Measurements from ENCODE around the gene SLC12A8. TPM values are rescaled to one million over a fixed set of nuclear protein-coding genes. Genes with fewer than 3 reads are reported as not detected.

The SLC12A8 gene
- total RNA-seq, 1 donor from 2014 or later: 11.8 TPM

DNA sequence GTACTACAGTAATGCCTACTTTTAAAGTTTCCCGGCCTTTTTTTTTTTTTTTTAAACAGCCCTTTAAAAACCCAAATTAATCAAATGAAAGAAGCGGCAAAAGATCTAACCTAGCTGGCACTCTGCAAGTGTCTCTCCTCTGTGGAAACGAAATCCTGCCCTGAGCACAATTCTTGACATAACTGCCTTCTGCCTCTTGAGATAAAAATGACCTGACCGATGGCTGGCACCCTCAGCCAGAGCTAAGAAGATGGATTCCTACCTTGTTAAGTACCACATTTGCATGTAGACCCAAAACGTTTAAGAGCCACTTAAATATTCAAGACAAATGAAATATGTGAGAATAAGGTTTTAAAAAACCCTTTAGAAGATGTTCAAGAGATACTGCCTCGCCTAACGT lies 16.6 kb upstream of the SLC12A8 start:
- H3K27me3 ChIP-seq: no peaks in the 10 kb centered on the region
- H3K9me3 ChIP-seq: no peaks in the 10 kb centered on the region
- peaks cover 18% of the 10 kb centered on the region for H3K36me3 ChIP-seq
- TF ChIP-seq, protein P1, sequence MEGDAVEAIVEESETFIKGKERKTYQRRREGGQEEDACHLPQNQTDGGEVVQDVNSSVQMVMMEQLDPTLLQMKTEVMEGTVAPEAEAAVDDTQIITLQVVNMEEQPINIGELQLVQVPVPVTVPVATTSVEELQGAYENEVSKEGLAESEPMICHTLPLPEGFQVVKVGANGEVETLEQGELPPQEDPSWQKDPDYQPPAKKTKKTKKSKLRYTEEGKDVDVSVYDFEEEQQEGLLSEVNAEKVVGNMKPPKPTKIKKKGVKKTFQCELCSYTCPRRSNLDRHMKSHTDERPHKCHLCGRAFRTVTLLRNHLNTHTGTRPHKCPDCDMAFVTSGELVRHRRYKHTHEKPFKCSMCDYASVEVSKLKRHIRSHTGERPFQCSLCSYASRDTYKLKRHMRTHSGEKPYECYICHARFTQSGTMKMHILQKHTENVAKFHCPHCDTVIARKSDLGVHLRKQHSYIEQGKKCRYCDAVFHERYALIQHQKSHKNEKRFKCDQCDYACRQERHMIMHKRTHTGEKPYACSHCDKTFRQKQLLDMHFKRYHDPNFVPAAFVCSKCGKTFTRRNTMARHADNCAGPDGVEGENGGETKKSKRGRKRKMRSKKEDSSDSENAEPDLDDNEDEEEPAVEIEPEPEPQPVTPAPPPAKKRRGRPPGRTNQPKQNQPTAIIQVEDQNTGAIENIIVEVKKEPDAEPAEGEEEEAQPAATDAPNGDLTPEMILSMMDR (IDR thresholded peaks at IDR 0.05): no peak
- no peak overlapping the region for H3K4me3 ChIP-seq
- ATAC-seq (peak; percentile 72), DNase-seq (no peak)
- no peaks in the 10 kb centered on the region for H3K4me1 ChIP-seq
- H3K27ac ChIP-seq: no peak overlapping the region
- intact Hi-C loops (cut with DNase I): no loop called here

DNA sequence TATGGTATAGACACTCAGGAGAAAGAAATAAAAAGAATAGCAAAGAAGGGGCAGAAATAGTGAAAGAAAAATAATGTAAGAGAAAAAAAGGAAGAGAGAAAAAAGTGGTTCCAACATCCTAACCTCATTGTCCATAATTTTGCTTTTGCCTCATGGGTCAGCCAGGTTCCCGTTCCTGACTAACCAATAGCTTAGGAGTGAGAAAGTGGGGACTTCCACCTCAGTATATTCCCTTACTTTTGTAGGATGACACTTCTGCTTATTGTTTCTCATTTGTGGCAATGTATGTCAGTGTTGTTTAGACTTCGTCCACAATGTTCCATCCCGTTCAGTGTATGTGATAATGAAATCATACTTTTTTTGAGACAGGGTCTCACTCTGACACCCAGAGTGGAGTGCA lies 9.3 kb upstream of the SLC12A8 start:
- ATAC-seq (no peak), DNase-seq (no peak)
- no peak overlapping the region for H3K27ac ChIP-seq
- H3K4me3 ChIP-seq: no peak overlapping the region
- H3K9me3 ChIP-seq: no peaks in the 10 kb centered on the region
- intact Hi-C loops (cut with DNase I): no loop called here
- H3K27me3 ChIP-seq: no peaks in the 10 kb centered on the region
- H3K4me1 ChIP-seq: no peaks in the 10 kb centered on the region
- TF ChIP-seq, protein P1 (IDR thresholded peaks at IDR 0.05): no peak
- H3K36me3 ChIP-seq: no peaks in the 10 kb centered on the region

DNA sequence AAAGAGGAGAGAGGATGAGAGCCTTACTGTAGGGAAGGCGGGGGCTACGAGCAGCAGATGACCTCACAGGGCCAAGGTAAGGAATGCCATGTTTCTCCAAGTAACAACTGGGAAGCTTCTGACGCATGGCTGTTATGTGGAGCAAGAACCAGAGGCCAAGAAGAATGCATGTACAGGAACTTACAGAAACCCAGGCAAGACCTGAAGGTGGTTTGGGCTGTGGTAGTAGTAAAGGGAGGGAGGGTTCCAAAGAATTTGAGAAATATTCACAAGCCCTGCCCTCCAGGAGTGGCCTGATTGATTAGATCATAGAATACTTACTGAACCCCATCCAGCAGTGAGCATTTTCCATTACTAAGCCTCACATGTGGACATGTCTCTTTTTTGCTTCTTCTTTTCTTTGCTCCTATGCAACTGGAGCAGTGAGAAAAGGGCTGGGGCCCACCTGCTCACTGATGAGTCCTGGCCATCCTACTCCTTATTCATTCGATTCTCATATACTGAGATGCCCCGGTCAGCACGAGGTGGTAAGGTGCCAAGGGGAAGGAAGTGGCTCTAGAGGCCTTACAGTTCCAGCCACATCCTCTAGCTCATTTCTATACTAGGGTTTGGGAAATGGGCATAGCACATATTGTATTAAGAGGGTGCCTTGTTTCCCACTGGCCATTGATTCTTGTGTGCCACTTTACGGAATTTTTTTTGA lies 8.3 kb upstream of the SLC12A8 start:
- no peaks in the 10 kb centered on the region for H3K4me1 ChIP-seq
- intact Hi-C loops (cut with DNase I): no loop called here
- H3K27ac ChIP-seq: no peak overlapping the region
- H3K36me3 ChIP-seq: no peaks in the 10 kb centered on the region
- no peak for ATAC-seq
- no peak for DNase-seq
- TF ChIP-seq, protein P1 (IDR thresholded peaks at IDR 0.05): no peak
- H3K4me3 ChIP-seq: no peak overlapping the region
- no peaks in the 10 kb centered on the region for H3K9me3 ChIP-seq
- no peaks in the 10 kb centered on the region for H3K27me3 ChIP-seq

DNA sequence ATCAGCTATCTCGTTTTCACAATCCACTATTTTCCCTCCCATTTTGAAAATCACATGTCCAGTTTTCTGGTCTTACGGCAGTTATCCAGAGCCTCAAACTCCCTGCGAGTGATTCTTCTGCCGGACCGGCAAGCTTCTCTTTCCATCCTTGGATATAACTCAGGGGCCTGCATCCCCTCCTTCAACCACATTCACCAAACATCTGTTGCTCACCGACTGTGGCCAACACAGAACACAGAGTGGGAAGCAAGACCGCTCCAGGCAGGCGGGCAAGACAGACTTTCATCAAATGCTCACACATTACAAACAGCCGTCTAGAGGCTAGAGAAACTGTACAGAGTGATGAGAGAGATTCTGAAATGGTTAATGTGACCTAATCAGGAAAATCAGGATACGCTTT lies 7.6 kb upstream of the SLC12A8 start:
- intact Hi-C loops (cut with DNase I): no loop called here
- no peak overlapping the region for H3K4me3 ChIP-seq
- no peak for ATAC-seq
- DNase-seq: no peak
- TF ChIP-seq, protein P1 (IDR thresholded peaks at IDR 0.05): no peak
- H3K4me1 ChIP-seq: no peaks in the 10 kb centered on the region
- H3K36me3 ChIP-seq: no peaks in the 10 kb centered on the region
- H3K9me3 ChIP-seq: no peaks in the 10 kb centered on the region
- no peak overlapping the region for H3K27ac ChIP-seq
- no peaks in the 10 kb centered on the region for H3K27me3 ChIP-seq

DNA sequence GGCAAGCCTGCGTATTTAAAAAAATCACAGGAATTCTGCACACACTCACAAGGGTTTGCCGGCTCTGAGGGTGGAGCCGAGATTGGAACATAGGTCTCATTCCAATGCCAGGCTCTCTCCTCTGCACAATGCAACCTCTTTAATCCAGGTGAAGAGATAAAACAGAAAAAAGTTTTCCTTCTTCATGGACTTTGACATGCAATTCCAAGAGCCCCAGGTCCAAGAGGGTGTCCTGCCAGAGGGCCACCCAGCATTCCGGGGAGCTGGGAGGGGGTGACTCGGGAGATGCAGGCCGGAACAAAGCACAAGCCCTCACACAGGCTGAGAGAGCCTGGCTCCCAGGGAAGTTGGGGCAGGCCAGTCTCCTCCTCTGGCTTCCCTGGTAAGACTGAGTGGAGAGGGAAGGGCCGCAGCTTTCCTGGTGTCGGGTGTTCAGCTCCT lies 6.7 kb upstream of the SLC12A8 start:
- intact Hi-C loops (cut with DNase I): no loop called here
- DNase-seq (no peak), ATAC-seq (peak; percentile 77)

More for the DNA sequence above, 6.7 kb upstream of the SLC12A8 start:
- TF ChIP-seq, protein P1 (IDR thresholded peaks at IDR 0.05): no peak
- Histone ChIP-seq H3K4me3 (no peak overlapping the region), H3K9me3 (no peaks in the 10 kb centered on the region), H3K27ac (no peak overlapping the region), H3K4me1 (no peaks in the 10 kb centered on the region), H3K27me3 (peaks cover 1% of the 10 kb centered on the region), H3K36me3 (no peaks in the 10 kb centered on the region)

All from upper lobe of right lung (tissue), 1 donor.